ENCODE measurements around the gene ATAD5.

ATAD5 gene

GRCh38 chr17:30827082-30827481, 4.7 kb upstream of the ATAD5 start:
- no peak overlapping the region for H3K4me3 ChIP-seq (ENCODE audit: insufficient read length, low read depth)
- H3K36me3 ChIP-seq (ENCODE audit: insufficient read depth, insufficient read length, low read length) = no peaks in the 10 kb centered on the region
- no peak for DNase-seq (ENCODE audit: low read depth, low spot score)
- no peaks in the 10 kb centered on the region for H3K9me3 ChIP-seq (ENCODE audit: insufficient read depth, low read length)
- no peaks in the 10 kb centered on the region for H3K27me3 ChIP-seq (ENCODE audit: insufficient read depth, insufficient read length)
- H3K4me1 ChIP-seq (ENCODE audit: insufficient read depth, insufficient read length) = peaks cover 3% of the 10 kb centered on the region
- H3K9ac ChIP-seq (ENCODE audit: insufficient read length, low read depth) = no peak overlapping the region
- no peak for TF ChIP-seq SUZ12 (IDR thresholded peaks at IDR 0.05; ENCODE audit: extremely low read depth, insufficient read depth, insufficient read length)
- TF ChIP-seq ZNF274 (IDR thresholded peaks at IDR 0.05; ENCODE audit: low read depth, low read length) = no peak
- TF ChIP-seq YY1 (IDR thresholded peaks at IDR 0.05; ENCODE audit: insufficient read depth, insufficient read length) = no peak

- H3K27me3 ChIP-seq (ENCODE audit: insufficient read depth, insufficient read length) = no peaks in the 10 kb centered on the region
- H3K36me3 ChIP-seq (ENCODE audit: insufficient read depth, insufficient read length, low read length) = no peaks in the 10 kb centered on the region
- H3K4me3 ChIP-seq (ENCODE audit: insufficient read length, low read depth) = no peak overlapping the region
- no peak overlapping the region for H3K9ac ChIP-seq (ENCODE audit: insufficient read length, low read depth)
- no peak for TF ChIP-seq ZNF274 (IDR thresholded peaks at IDR 0.05; ENCODE audit: low read depth, low read length)
- no peak for TF ChIP-seq SUZ12 (IDR thresholded peaks at IDR 0.05; ENCODE audit: extremely low read depth, insufficient read depth, insufficient read length)
- no peak for TF ChIP-seq YY1 (IDR thresholded peaks at IDR 0.05; ENCODE audit: insufficient read depth, insufficient read length)
- no peaks in the 10 kb centered on the region for H3K9me3 ChIP-seq (ENCODE audit: insufficient read depth, low read length)
- H3K4me1 ChIP-seq (ENCODE audit: insufficient read depth, insufficient read length) = peaks cover 3% of the 10 kb centered on the region
- no peak for DNase-seq (ENCODE audit: low read depth, low spot score)
Measured at GRCh38 chr17:30829022-30829421, 2.7 kb upstream of the ATAD5 start.

GRCh38 chr17:30831257-30831656, 509 bp upstream of the ATAD5 start:
- H3K9ac ChIP-seq (ENCODE audit: insufficient read length, low read depth) = peak overlapping the region; percentile 92
- no peaks in the 10 kb centered on the region for H3K9me3 ChIP-seq (ENCODE audit: insufficient read depth, low read length)
- no peak for TF ChIP-seq ZNF274 (IDR thresholded peaks at IDR 0.05; ENCODE audit: low read depth, low read length)
- no peak for TF ChIP-seq YY1 (IDR thresholded peaks at IDR 0.05; ENCODE audit: insufficient read depth, insufficient read length)
- no peak for TF ChIP-seq SUZ12 (IDR thresholded peaks at IDR 0.05; ENCODE audit: extremely low read depth, insufficient read depth, insufficient read length)
- peak overlapping the region; percentile 82 for H3K4me3 ChIP-seq (ENCODE audit: insufficient read length, low read depth)
- peaks cover 14% of the 10 kb centered on the region for H3K36me3 ChIP-seq (ENCODE audit: insufficient read depth, insufficient read length, low read length)
- no peaks in the 10 kb centered on the region for H3K27me3 ChIP-seq (ENCODE audit: insufficient read depth, insufficient read length)
- H3K4me1 ChIP-seq (ENCODE audit: insufficient read depth, insufficient read length) = no peaks in the 10 kb centered on the region
- DNase-seq (ENCODE audit: low read depth, low spot score) = no peak

GRCh38 chr17:30832438-30833124, 815 bp downstream of the ATAD5 start:
- Histone ChIP-seq H3K36me3 (ENCODE audit: insufficient read depth, insufficient read length, low read length) (peaks cover 27% of the 10 kb centered on the region), H3K27me3 (ENCODE audit: insufficient read depth, insufficient read length) (no peaks in the 10 kb centered on the region), H3K9me3 (ENCODE audit: insufficient read depth, low read length) (no peaks in the 10 kb centered on the region), H3K4me1 (ENCODE audit: insufficient read depth, insufficient read length) (no peaks in the 10 kb centered on the region), H3K9ac (ENCODE audit: insufficient read length, low read depth) (peak overlapping the region; percentile 92), H3K4me3 (ENCODE audit: insufficient read length, low read depth) (peak overlapping the region; percentile 82)
- DNase-seq (ENCODE audit: low read depth, low spot score) = no peak
- TF ChIP-seq SUZ12 (IDR thresholded peaks at IDR 0.05; ENCODE audit: extremely low read depth, insufficient read depth, insufficient read length) (no peak), YY1 (IDR thresholded peaks at IDR 0.05; ENCODE audit: insufficient read depth, insufficient read length) (no peak), ZNF274 (IDR thresholded peaks at IDR 0.05; ENCODE audit: low read depth, low read length) (no peak)

GRCh38 chr17:30838202-30838807, 6.5 kb downstream of the ATAD5 start:
- no peak for DNase-seq (ENCODE audit: low read depth, low spot score)
- TF ChIP-seq YY1 (IDR thresholded peaks at IDR 0.05; ENCODE audit: insufficient read depth, insufficient read length) (no peak), SUZ12 (IDR thresholded peaks at IDR 0.05; ENCODE audit: extremely low read depth, insufficient read depth, insufficient read length) (no peak), ZNF274 (IDR thresholded peaks at IDR 0.05; ENCODE audit: low read depth, low read length) (no peak)
- Histone ChIP-seq H3K4me3 (ENCODE audit: insufficient read length, low read depth) (no peak overlapping the region), H3K36me3 (ENCODE audit: insufficient read depth, insufficient read length, low read length) (peaks cover 59% of the 10 kb centered on the region), H3K9me3 (ENCODE audit: insufficient read depth, low read length) (no peaks in the 10 kb centered on the region), H3K9ac (ENCODE audit: insufficient read length, low read depth) (no peak overlapping the region), H3K27me3 (ENCODE audit: insufficient read depth, insufficient read length) (no peaks in the 10 kb centered on the region), H3K4me1 (ENCODE audit: insufficient read depth, insufficient read length) (no peaks in the 10 kb centered on the region)

- Histone ChIP-seq H3K4me3 (ENCODE audit: insufficient read length, low read depth) (no peak overlapping the region), H3K9ac (ENCODE audit: insufficient read length, low read depth) (no peak overlapping the region), H3K4me1 (ENCODE audit: insufficient read depth, insufficient read length) (no peaks in the 10 kb centered on the region), H3K27me3 (ENCODE audit: insufficient read depth, insufficient read length) (no peaks in the 10 kb centered on the region), H3K36me3 (ENCODE audit: insufficient read depth, insufficient read length, low read length) (peaks cover 61% of the 10 kb centered on the region), H3K9me3 (ENCODE audit: insufficient read depth, low read length) (no peaks in the 10 kb centered on the region)
- TF ChIP-seq SUZ12 (IDR thresholded peaks at IDR 0.05; ENCODE audit: extremely low read depth, insufficient read depth, insufficient read length) (no peak), YY1 (IDR thresholded peaks at IDR 0.05; ENCODE audit: insufficient read depth, insufficient read length) (no peak)
- no peak for DNase-seq (ENCODE audit: low read depth, low spot score)
Measured at GRCh38 chr17:30840771-30841170, 9.0 kb downstream of the ATAD5 start.

- Histone ChIP-seq H3K9me3 (ENCODE audit: insufficient read depth, low read length) (no peaks in the 10 kb centered on the region), H3K9ac (ENCODE audit: insufficient read length, low read depth) (no peak overlapping the region), H3K4me1 (ENCODE audit: insufficient read depth, insufficient read length) (no peaks in the 10 kb centered on the region), H3K27me3 (ENCODE audit: insufficient read depth, insufficient read length) (no peaks in the 10 kb centered on the region), H3K36me3 (ENCODE audit: insufficient read depth, insufficient read length, low read length) (peaks cover 36% of the 10 kb centered on the region), H3K4me3 (ENCODE audit: insufficient read length, low read depth) (no peak overlapping the region)
- TF ChIP-seq YY1 (IDR thresholded peaks at IDR 0.05; ENCODE audit: insufficient read depth, insufficient read length) (no peak), SUZ12 (IDR thresholded peaks at IDR 0.05; ENCODE audit: extremely low read depth, insufficient read depth, insufficient read length) (no peak), ZNF274 (IDR thresholded peaks at IDR 0.05; ENCODE audit: low read depth, low read length) (no peak)
- no peak for DNase-seq (ENCODE audit: low read depth, low spot score)
Measured at GRCh38 chr17:30848021-30848420, 16.3 kb downstream of the ATAD5 start.

All from NT2/D1 (cell line).